Keratinocyte (primary cell): ENCODE measurements around the gene SORL1. TPM values are rescaled to one million over a fixed set of nuclear protein-coding genes. Genes with fewer than 3 reads are reported as not detected.

ENCODE experiments used
- DNase-seq: peaks from one replicate; pipeline ENCODE4 v3.0.0-alpha.2; 2011; ENCODE audit warnings: low read depth, missing footprints, low spot score
- FAIRE-seq: peaks from 2 replicates; lab custom pipeline; 2011; peaks lifted over from hg19 to GRCh38; lab: Jason Lieb, UNC
- H2AFZ ChIP-seq: 2 replicates; pipeline ENCODE4 v1.6.0; 2012; ENCODE audit warnings: low read length, control low read depth, inconsistent platforms; ENCODE audit not compliant: control insufficient read depth
- H3K27ac ChIP-seq: 2 replicates; pipeline ENCODE4 v1.5.1; 2011; ENCODE audit warnings: low read length; ENCODE audit not compliant: control insufficient read depth, insufficient read depth
- H3K27me3 ChIP-seq: 3 replicates; pipeline ENCODE4 v1.6.0; 2011; ENCODE audit warnings: low read length; ENCODE audit not compliant: control insufficient read depth, insufficient read depth; ENCODE audit errors: extremely low read depth
- H3K36me3 ChIP-seq, 2 experiments: 2 replicates in 1 of 2; 3 replicates in 1 of 2; pipeline ENCODE4 v1.5.1; 2011; ENCODE audit warnings: low read length in 2 of 2, mild to moderate bottlenecking in 1 of 2; ENCODE audit not compliant: control insufficient read depth in 2 of 2, insufficient read depth in 2 of 2; ENCODE audit errors: extremely low read depth in 1 of 2
- H3K4me1 ChIP-seq: 3 replicates; pipeline ENCODE4 v1.5.1; 2011; ENCODE audit warnings: low read length; ENCODE audit not compliant: control insufficient read depth, insufficient read depth; ENCODE audit errors: extremely low read depth
- H3K4me2 ChIP-seq: 3 replicates; pipeline ENCODE4 v1.6.0; 2011; ENCODE audit warnings: low read depth, low read length; ENCODE audit not compliant: control insufficient read depth, insufficient read depth; ENCODE audit errors: extremely low read depth
- H3K4me3 ChIP-seq, 3 experiments: fragments of 200-600 bp in 1 of 3; sonication (generic) in 1 of 3; 2 replicates in 2 of 3; 3 replicates in 1 of 3; pipeline ENCODE4 v1.5.1; 2011 to 2016; ENCODE audit warnings: low read length in 3 of 3, mild to moderate bottlenecking in 3 of 3, control low read depth in 2 of 3, inconsistent platforms in 1 of 3, low read depth in 1 of 3, mixed read lengths in 1 of 3, mixed run types in 1 of 3, moderate library complexity in 1 of 3; ENCODE audit not compliant: control insufficient read depth in 2 of 3, insufficient read depth in 2 of 3; ENCODE audit errors: extremely low read depth in 1 of 3
- H3K79me2 ChIP-seq: 2 replicates; pipeline ENCODE4 v1.6.0; 2012; ENCODE audit warnings: low read length; ENCODE audit not compliant: control insufficient read depth, insufficient read depth
- H3K9ac ChIP-seq: 3 replicates; pipeline ENCODE4 v1.6.0; 2011; ENCODE audit warnings: low read length; ENCODE audit not compliant: control insufficient read depth, insufficient read depth; ENCODE audit errors: extremely low read depth
- H3K9me1 ChIP-seq: 3 replicates; pipeline ENCODE4 v1.6.0; 2011; ENCODE audit warnings: low read length; ENCODE audit not compliant: control insufficient read depth, insufficient read depth; ENCODE audit errors: extremely low read depth
- H3K9me3 ChIP-seq: 2 replicates; pipeline ENCODE4 v1.5.1; 2012; ENCODE audit warnings: low read depth, low read length; ENCODE audit not compliant: control insufficient read depth
- H4K20me1 ChIP-seq: 3 replicates; pipeline ENCODE4 v1.6.0; 2011; ENCODE audit warnings: low read length; ENCODE audit not compliant: control insufficient read depth, insufficient read depth; ENCODE audit errors: extremely low read depth
- EZH2 ChIP-seq: IDR thresholded peaks from one replicate; pipeline ENCODE4 v1.6.1; 2012; ENCODE audit warnings: inconsistent platforms, mild to moderate bottlenecking, low read length, moderate library complexity
- dilution Hi-C: fragments of 300-500 bp; cut with MboI; formaldehyde crosslinking; loops from one replicate; pipeline ENCODE4 v1.7.0; 2020; ENCODE audit warnings: low sequenced_read_pairs; ENCODE audit not compliant: extremely low pct_ligation_motif_present
- polyA plus RNA-seq, 5 experiments: library from polyadenylated mRNA; depleted of rRNA in 3 of 5; stranded (reverse) in 3 of 5; stranded (forward) in 1 of 5; unstranded in 1 of 5; fragments of >200 nt; gene quantifications; 1 replicate in 1 of 5; 2 replicates in 3 of 5; 3 replicates in 1 of 5; pipeline versions ENCODE4 v1.2.1 to v1.2.3, GENCODE V29; 2011 to 2012; ENCODE audit warnings: missing spikeins in 2 of 5, low read depth in 1 of 5, low replicate concordance in 1 of 5
- TF ChIP-seq, protein P1 (sequence below), 3 experiments: IDR thresholded peaks in 1 of 3; conservative IDR thresholded peaks in 1 of 3; optimal IDR thresholded peaks in 1 of 3; 2 replicates in 2 of 3; 3 replicates in 1 of 3; pipeline versions ENCODE3 to v1.5.1; 2011; ENCODE audit warnings: low read length in 3 of 3, mild to moderate bottlenecking in 3 of 3, moderate library complexity in 2 of 3, control low read depth in 1 of 3, inconsistent platforms in 1 of 3; ENCODE audit not compliant: insufficient read depth in 2 of 3; ENCODE audit errors: extremely low read depth in 1 of 3

Gene SORL1
- polyA plus RNA-seq, 1 donor (not counting 4 experiments of a cell fraction or from before 2014, with no cell fraction given), result 38.9 TPM

DNA sequence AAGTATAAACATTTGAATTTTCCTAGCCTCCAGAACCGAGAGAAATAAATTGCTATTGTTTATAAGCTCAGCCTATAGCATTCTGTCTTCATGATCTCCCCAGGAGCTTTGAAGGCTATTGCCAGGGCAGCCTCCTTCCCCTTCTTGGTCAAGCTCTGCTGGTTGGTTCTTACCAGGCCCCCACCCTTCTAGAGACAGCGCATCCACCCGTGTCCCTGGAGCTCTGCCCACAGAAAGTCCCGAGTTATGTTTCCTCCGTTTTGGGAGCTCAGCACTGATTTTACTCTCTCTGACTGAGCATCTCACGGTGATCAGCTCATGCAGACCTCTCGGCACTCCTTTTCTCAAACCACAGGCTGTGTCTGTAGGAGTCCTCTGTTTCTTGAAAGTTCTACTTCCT lies 124.4 kb downstream of the SORL1 start:
- Histone ChIP-seq H3K4me2 (no peak overlapping the region), H3K36me3 (peaks cover 20 to 35% of the 10 kb centered on the region in 2 experiments), H3K4me3 (no peak overlapping the region), H4K20me1 (no peaks in the 10 kb centered on the region), H3K4me1 (no peaks in the 10 kb centered on the region), H3K9me1 (no peaks in the 10 kb centered on the region), H3K9me3 (no peaks in the 10 kb centered on the region), H3K9ac (no peak overlapping the region), H2AFZ (no peak overlapping the region), H3K27me3 (no peaks in the 10 kb centered on the region), H3K79me2 (no peaks in the 10 kb centered on the region), H3K27ac (no peak overlapping the region)
- dilution Hi-C loops, result no loop called here
- TF ChIP-seq, protein P1, sequence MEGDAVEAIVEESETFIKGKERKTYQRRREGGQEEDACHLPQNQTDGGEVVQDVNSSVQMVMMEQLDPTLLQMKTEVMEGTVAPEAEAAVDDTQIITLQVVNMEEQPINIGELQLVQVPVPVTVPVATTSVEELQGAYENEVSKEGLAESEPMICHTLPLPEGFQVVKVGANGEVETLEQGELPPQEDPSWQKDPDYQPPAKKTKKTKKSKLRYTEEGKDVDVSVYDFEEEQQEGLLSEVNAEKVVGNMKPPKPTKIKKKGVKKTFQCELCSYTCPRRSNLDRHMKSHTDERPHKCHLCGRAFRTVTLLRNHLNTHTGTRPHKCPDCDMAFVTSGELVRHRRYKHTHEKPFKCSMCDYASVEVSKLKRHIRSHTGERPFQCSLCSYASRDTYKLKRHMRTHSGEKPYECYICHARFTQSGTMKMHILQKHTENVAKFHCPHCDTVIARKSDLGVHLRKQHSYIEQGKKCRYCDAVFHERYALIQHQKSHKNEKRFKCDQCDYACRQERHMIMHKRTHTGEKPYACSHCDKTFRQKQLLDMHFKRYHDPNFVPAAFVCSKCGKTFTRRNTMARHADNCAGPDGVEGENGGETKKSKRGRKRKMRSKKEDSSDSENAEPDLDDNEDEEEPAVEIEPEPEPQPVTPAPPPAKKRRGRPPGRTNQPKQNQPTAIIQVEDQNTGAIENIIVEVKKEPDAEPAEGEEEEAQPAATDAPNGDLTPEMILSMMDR (optimal IDR thresholded peaks at IDR 0.05 in 1 of 3, IDR thresholded peaks at IDR 0.05 in 1 of 3, conservative IDR thresholded peaks at IDR 0.05 in 1 of 3; ENCODE audit: extremely low read depth in 1 of 3, insufficient read depth in 2 of 3, low read length in 3 of 3), result no peak
- TF ChIP-seq EZH2, result no peak
- DNase-seq (no peak), FAIRE-seq (no peak)

DNA sequence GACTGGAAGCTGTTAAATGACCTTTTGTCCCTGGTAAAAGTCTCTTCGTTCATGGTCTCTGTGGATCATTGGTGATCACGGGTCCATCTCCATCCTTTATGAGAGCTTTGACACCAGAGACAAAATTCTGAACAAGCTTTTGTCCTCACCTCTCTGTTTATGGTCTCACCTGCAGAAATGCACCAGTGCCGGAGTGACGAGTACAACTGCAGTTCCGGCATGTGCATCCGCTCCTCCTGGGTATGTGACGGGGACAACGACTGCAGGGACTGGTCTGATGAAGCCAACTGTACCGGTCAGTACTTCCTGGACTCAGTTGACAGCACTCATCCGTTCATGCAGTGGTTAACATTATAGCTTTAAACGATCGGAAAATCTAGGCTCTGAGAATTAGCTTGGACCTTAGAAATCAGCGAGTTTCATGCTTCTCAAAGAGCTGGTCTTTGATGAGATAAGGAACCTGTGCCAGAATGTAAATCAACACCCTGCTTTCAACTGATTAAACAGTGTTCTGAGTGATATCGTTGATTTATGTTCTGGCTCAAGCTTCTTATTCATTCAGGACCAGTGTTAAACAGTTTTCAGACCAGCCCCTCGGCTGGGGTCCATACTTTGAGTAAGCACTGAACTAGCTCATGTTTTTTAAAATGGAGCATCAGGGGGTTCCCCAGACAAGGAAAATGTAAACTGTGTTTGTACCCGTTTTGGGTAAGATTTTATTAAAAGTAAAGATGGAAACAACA lies 125.2 kb downstream of the SORL1 start:
- Histone ChIP-seq H3K27me3 (no peaks in the 10 kb centered on the region), H2AFZ (no peak overlapping the region), H3K4me3 (no peak overlapping the region), H4K20me1 (no peaks in the 10 kb centered on the region), H3K9me1 (no peaks in the 10 kb centered on the region), H3K9me3 (no peaks in the 10 kb centered on the region), H3K4me2 (no peak overlapping the region), H3K4me1 (no peaks in the 10 kb centered on the region), H3K36me3 (peaks cover 22 to 31% of the 10 kb centered on the region in 2 experiments), H3K27ac (no peak overlapping the region), H3K9ac (no peak overlapping the region), H3K79me2 (no peaks in the 10 kb centered on the region)
- TF ChIP-seq EZH2, result no peak
- TF ChIP-seq, protein P1 (optimal IDR thresholded peaks at IDR 0.05 in 1 of 3, IDR thresholded peaks at IDR 0.05 in 1 of 3, conservative IDR thresholded peaks at IDR 0.05 in 1 of 3; ENCODE audit: extremely low read depth in 1 of 3, insufficient read depth in 2 of 3, low read length in 3 of 3), result no peak
- FAIRE-seq, result no peak
- DNase-seq, result no peak
- dilution Hi-C loops, result no loop called here
